Measurements from ENCODE around the gene ELK4.

The ELK4 gene

DNA sequence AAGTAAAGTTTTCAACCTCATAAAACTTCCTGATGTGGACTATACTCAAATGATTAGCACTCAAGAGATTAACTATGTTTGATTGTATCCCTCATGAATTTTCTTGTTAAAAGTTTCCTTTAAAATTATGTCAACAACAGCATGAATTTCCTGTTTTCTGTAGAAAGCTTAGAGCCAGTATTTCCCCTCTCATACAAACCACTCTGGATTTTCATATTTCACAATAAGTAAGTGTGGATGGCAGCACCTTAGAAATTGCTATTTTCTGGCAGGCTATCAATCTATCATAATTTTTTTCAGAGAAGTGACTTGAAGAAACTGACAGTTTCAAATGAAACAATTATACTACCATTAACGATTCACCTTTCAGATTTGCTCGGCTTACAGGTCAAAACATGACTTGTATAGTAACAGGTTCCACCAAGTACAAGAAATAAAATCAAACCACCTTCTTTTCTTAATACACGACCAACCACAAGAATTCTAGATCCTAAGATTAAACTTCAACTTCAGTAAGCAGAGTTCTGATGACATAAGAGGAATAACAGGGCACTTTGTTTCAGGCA, 20.8 kb downstream of the ELK4 start:
- Histone ChIP-seq H3K4me3 (replicated peaks; ENCODE audit: insufficient read depth, low read length) (no peak overlapping the region), H3K27me3 (ENCODE audit: insufficient read depth, poor library complexity, severe bottlenecking) (no peaks in the 10 kb centered on the region), H3K27ac (replicated peaks) (no peak overlapping the region)
- TF ChIP-seq SPI1 (IDR thresholded peaks at IDR 0.05; ENCODE audit: borderline replicate concordance, low read depth): no peak
- TF ChIP-seq, protein P1, sequence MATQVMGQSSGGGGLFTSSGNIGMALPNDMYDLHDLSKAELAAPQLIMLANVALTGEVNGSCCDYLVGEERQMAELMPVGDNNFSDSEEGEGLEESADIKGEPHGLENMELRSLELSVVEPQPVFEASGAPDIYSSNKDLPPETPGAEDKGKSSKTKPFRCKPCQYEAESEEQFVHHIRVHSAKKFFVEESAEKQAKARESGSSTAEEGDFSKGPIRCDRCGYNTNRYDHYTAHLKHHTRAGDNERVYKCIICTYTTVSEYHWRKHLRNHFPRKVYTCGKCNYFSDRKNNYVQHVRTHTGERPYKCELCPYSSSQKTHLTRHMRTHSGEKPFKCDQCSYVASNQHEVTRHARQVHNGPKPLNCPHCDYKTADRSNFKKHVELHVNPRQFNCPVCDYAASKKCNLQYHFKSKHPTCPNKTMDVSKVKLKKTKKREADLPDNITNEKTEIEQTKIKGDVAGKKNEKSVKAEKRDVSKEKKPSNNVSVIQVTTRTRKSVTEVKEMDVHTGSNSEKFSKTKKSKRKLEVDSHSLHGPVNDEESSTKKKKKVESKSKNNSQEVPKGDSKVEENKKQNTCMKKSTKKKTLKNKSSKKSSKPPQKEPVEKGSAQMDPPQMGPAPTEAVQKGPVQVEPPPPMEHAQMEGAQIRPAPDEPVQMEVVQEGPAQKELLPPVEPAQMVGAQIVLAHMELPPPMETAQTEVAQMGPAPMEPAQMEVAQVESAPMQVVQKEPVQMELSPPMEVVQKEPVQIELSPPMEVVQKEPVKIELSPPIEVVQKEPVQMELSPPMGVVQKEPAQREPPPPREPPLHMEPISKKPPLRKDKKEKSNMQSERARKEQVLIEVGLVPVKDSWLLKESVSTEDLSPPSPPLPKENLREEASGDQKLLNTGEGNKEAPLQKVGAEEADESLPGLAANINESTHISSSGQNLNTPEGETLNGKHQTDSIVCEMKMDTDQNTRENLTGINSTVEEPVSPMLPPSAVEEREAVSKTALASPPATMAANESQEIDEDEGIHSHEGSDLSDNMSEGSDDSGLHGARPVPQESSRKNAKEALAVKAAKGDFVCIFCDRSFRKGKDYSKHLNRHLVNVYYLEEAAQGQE (IDR thresholded peaks at IDR 0.05; ENCODE audit: insufficient replicate concordance, low read depth): no peak
- DNase-seq (ENCODE audit: low read depth in 1 of 2, low spot score in 1 of 2): no peak

DNA sequence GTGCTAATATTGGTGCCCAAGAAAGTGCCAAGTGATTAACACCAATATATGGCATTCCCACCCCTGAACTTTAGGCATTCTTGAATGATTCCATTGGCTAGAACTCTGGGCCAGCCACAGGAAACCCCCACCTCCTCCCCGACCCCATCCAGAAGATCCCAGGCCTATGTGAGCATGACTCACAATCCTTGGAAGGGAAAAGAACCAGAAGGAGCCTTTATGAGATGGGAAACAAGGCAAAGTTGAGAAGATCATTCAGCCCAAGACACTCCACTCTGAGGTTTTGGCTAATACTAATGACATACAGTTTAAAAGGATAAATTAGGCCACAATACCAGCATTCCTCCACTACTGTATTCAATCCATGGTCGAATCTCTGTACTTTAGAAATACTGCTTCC, 21.8 kb downstream of the ELK4 start:
- Histone ChIP-seq H3K27me3 (ENCODE audit: insufficient read depth, poor library complexity, severe bottlenecking) (no peaks in the 10 kb centered on the region), H3K27ac (replicated peaks) (no peak overlapping the region), H3K4me3 (replicated peaks; ENCODE audit: insufficient read depth, low read length) (no peak overlapping the region)
- TF ChIP-seq, protein P1 (IDR thresholded peaks at IDR 0.05; ENCODE audit: insufficient replicate concordance, low read depth): no peak
- TF ChIP-seq SPI1 (IDR thresholded peaks at IDR 0.05; ENCODE audit: borderline replicate concordance, low read depth) (no peak), GABPA (IDR thresholded peaks at IDR 0.05; ENCODE audit: low read depth) (no peak), POLR2AphosphoS5 (IDR thresholded peaks at IDR 0.05; ENCODE audit: low read depth) (no peak)
- TF ChIP-seq, protein P2, sequence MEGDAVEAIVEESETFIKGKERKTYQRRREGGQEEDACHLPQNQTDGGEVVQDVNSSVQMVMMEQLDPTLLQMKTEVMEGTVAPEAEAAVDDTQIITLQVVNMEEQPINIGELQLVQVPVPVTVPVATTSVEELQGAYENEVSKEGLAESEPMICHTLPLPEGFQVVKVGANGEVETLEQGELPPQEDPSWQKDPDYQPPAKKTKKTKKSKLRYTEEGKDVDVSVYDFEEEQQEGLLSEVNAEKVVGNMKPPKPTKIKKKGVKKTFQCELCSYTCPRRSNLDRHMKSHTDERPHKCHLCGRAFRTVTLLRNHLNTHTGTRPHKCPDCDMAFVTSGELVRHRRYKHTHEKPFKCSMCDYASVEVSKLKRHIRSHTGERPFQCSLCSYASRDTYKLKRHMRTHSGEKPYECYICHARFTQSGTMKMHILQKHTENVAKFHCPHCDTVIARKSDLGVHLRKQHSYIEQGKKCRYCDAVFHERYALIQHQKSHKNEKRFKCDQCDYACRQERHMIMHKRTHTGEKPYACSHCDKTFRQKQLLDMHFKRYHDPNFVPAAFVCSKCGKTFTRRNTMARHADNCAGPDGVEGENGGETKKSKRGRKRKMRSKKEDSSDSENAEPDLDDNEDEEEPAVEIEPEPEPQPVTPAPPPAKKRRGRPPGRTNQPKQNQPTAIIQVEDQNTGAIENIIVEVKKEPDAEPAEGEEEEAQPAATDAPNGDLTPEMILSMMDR (IDR thresholded peaks at IDR 0.05; ENCODE audit: insufficient read depth, low read length): no peak
- DNase-seq (ENCODE audit: low read depth in 1 of 2, low spot score in 1 of 2): no peak

DNA sequence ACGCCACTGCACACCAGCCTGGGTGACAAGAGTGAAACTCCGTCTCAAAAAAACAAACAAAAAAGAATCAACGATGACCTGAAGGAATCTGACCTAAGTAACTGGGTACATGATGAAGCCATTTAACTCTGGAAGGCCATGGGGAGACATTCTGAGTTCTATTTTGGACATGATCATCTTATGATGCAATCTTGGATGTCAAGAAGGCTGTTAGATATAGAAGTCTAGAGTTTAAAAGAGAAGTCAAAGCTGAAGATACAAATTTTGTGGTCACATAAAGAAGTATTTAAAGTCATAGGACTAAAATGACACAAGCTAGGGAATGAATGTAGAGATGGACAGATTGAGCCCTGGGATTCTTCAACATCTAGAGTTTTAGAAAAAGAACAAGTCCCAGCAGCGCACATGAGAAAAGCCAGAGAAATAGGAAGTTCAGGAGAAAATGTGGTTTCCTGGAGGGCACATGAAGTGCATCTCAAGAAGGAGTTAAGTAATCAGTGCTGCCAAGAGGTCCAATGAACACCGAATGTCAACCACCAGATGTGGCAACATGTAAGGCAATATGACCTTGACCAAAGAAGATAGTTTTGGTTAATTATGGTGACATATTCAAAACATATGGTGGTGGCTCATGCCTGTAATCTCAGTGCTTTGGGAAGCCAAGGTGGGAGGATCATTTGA, 26.8 kb downstream of the ELK4 start:
- DNase-seq (ENCODE audit: low read depth in 1 of 2, low spot score in 1 of 2): peak; percentile 90 to 93
- no peak overlapping the region for H3K27ac ChIP-seq (replicated peaks)
- H3K27me3 ChIP-seq (ENCODE audit: insufficient read depth, poor library complexity, severe bottlenecking): no peaks in the 10 kb centered on the region
- TF ChIP-seq, protein P2 (IDR thresholded peaks at IDR 0.05; ENCODE audit: insufficient read depth, low read length): no peak
- TF ChIP-seq SPI1 (IDR thresholded peaks at IDR 0.05; ENCODE audit: borderline replicate concordance, low read depth): peak; percentile 35; the same call in 1 of the 2 replicates
- TF ChIP-seq, protein P1 (IDR thresholded peaks at IDR 0.05; ENCODE audit: insufficient replicate concordance, low read depth): no peak
- TF ChIP-seq POLR2AphosphoS5 (IDR thresholded peaks at IDR 0.05; ENCODE audit: low read depth): peak; percentile 98
- peak; percentile 35; the same call in 1 of the 2 replicates for TF ChIP-seq GABPA (IDR thresholded peaks at IDR 0.05; ENCODE audit: low read depth)
- no peak overlapping the region for H3K4me3 ChIP-seq (replicated peaks; ENCODE audit: insufficient read depth, low read length)

Data from HL-60 (cell line).